Measurements from ENCODE around the gene ZNF536. TPM values are rescaled to one million over a fixed set of nuclear protein-coding genes. Genes with fewer than 3 reads are reported as not detected.

Gene ZNF536
- total RNA-seq, 1 experiment from 2014 or later: not detected

- Histone ChIP-seq H3K9me3 (no peaks in the 10 kb centered on the region), H3K36me3 (ENCODE audit: control insufficient read depth, insufficient read depth, low read length) (no peaks in the 10 kb centered on the region), H3K4me3 (ENCODE audit: low read depth, low read length) (no peak overlapping the region), H3K4me1 (no peaks in the 10 kb centered on the region), H3K27me3 (replicated peaks; ENCODE audit: control insufficient read depth, insufficient read depth, low read length) (no peaks in the 10 kb centered on the region)
- POLR2A ChIA-PET: no interaction called here
- peaks cover 18% of the 10 kb centered on the region for H3K27me3 Mint-ChIP-seq (ENCODE audit: insufficient read depth, unreplicated experiment)
- intact Hi-C loops (cut with micrococcal nuclease; ENCODE audit: unreplicated experiment): no loop called here
- no peak for DNase-seq
- H3K4me1 Mint-ChIP-seq (ENCODE audit: low read depth, unreplicated experiment): no peaks in the 10 kb centered on the region
- H3K36me3 Mint-ChIP-seq (ENCODE audit: insufficient read depth, unreplicated experiment): no peaks in the 10 kb centered on the region
- no peak for TF ChIP-seq CTCF (IDR thresholded peaks at IDR 0.05; ENCODE audit: insufficient read depth in 1 of 2, low read depth in 1 of 2, low read length in 1 of 2, severe bottlenecking in 1 of 2, unreplicated experiment in 1 of 2)
- no TSS peak for BruUV-seq (replicated peaks)
- no peaks in the 10 kb centered on the region for H3K9me3 Mint-ChIP-seq (ENCODE audit: unreplicated experiment)
- H3K4me3 Mint-ChIP-seq (ENCODE audit: unreplicated experiment): no peak overlapping the region
- CTCF ChIA-PET: no interaction called here
- H3K27ac Mint-ChIP-seq (ENCODE audit: unreplicated experiment): no peak overlapping the region
These were observed 70.5 kb downstream of the ZNF536 start for GRCh38 chr19:30442674-30443073.

GRCh38 chr19:30443531-30444252 lies 71.5 kb downstream of the ZNF536 start:
- no peaks in the 10 kb centered on the region for H3K27me3 ChIP-seq (replicated peaks; ENCODE audit: control insufficient read depth, insufficient read depth, low read length)
- Mint-ChIP-seq H3K4me1 (ENCODE audit: low read depth, unreplicated experiment) (no peaks in the 10 kb centered on the region), H3K9me3 (ENCODE audit: unreplicated experiment) (no peaks in the 10 kb centered on the region), H3K27me3 (ENCODE audit: insufficient read depth, unreplicated experiment) (peaks cover 20% of the 10 kb centered on the region), H3K27ac (ENCODE audit: unreplicated experiment) (no peak overlapping the region), H3K4me3 (ENCODE audit: unreplicated experiment) (no peak overlapping the region), H3K36me3 (ENCODE audit: insufficient read depth, unreplicated experiment) (no peaks in the 10 kb centered on the region)
- no peak for DNase-seq
- H3K4me1 ChIP-seq: no peaks in the 10 kb centered on the region
- no peak overlapping the region for H3K4me3 ChIP-seq (ENCODE audit: low read depth, low read length)
- no peak for TF ChIP-seq CTCF (IDR thresholded peaks at IDR 0.05; ENCODE audit: insufficient read depth in 1 of 2, low read depth in 1 of 2, low read length in 1 of 2, severe bottlenecking in 1 of 2, unreplicated experiment in 1 of 2)
- H3K36me3 ChIP-seq (ENCODE audit: control insufficient read depth, insufficient read depth, low read length): no peaks in the 10 kb centered on the region
- no TSS peak for BruUV-seq (replicated peaks)
- intact Hi-C loops (cut with micrococcal nuclease; ENCODE audit: unreplicated experiment): no loop called here
- ChIA-PET POLR2A (no interaction called here), CTCF (no interaction called here)
- H3K9me3 ChIP-seq: no peaks in the 10 kb centered on the region

GRCh38 chr19:30444253-30444671 lies 72.1 kb downstream of the ZNF536 start:
- Histone ChIP-seq H3K36me3 (ENCODE audit: control insufficient read depth, insufficient read depth, low read length) (no peaks in the 10 kb centered on the region), H3K4me3 (ENCODE audit: low read depth, low read length) (no peak overlapping the region), H3K27me3 (replicated peaks; ENCODE audit: control insufficient read depth, insufficient read depth, low read length) (no peaks in the 10 kb centered on the region), H3K9me3 (no peaks in the 10 kb centered on the region), H3K4me1 (no peaks in the 10 kb centered on the region)
- Mint-ChIP-seq H3K4me3 (ENCODE audit: unreplicated experiment) (no peak overlapping the region), H3K9me3 (ENCODE audit: unreplicated experiment) (no peaks in the 10 kb centered on the region), H3K36me3 (ENCODE audit: insufficient read depth, unreplicated experiment) (no peaks in the 10 kb centered on the region), H3K4me1 (ENCODE audit: low read depth, unreplicated experiment) (no peaks in the 10 kb centered on the region), H3K27ac (ENCODE audit: unreplicated experiment) (no peak overlapping the region), H3K27me3 (ENCODE audit: insufficient read depth, unreplicated experiment) (peaks cover 24% of the 10 kb centered on the region)
- POLR2A ChIA-PET: no interaction called here
- TF ChIP-seq CTCF (IDR thresholded peaks at IDR 0.05; ENCODE audit: insufficient read depth in 1 of 2, low read depth in 1 of 2, low read length in 1 of 2, severe bottlenecking in 1 of 2, unreplicated experiment in 1 of 2): no peak
- intact Hi-C loops (cut with micrococcal nuclease; ENCODE audit: unreplicated experiment): no loop called here
- no TSS peak for BruUV-seq (replicated peaks)
- CTCF ChIA-PET: no interaction called here
- DNase-seq: no peak
